B cell (primary cell): Measurements from ENCODE around the gene TBC1D22B. TPM values are rescaled to one million over a fixed set of nuclear protein-coding genes. Genes with fewer than 3 reads are reported as not detected.

ENCODE experiments used
- ATAC-seq: fragments of 200-7000 bp; cut with Tn5 transposase; one replicate; pipeline ENCODE4 v1.10.0; 2021; ENCODE audit warnings: low read depth, mild to moderate bottlenecking, moderate number of reproducible peaks, moderate library complexity
- CTCF ChIA-PET: fragments of 350-600 bp; sonication (Branson Sonifier 250); formaldehyde crosslinking; loops from one replicate; lab custom pipeline; 2021; ENCODE audit warnings: antibody characterized with exemption, inconsistent platforms; lab: Charles Lee
- POLR2A ChIA-PET: fragments of 350-600 bp; sonication (Branson Sonifier 250); formaldehyde crosslinking; loops from one replicate; lab custom pipeline; 2021; ENCODE audit warnings: antibody characterized with exemption; lab: Charles Lee
- DNase-seq: peaks from one replicate; pipeline ENCODE4 v3.0.0; 2013
- H2AFZ ChIP-seq: 2 replicates; pipeline ENCODE4 v1.6.1; 2012; ENCODE audit warnings: mild to moderate bottlenecking, low read depth, low read length; ENCODE audit not compliant: insufficient read depth, poor library complexity, severe bottlenecking
- H3K27ac ChIP-seq, 2 donors: 1 replicate in 1 of 2; 2 replicates in 1 of 2; pipeline ENCODE4 v1.5.1; 2012 to 2013; ENCODE audit warnings: low read length in 2 of 2, mild to moderate bottlenecking in 2 of 2, moderate library complexity in 1 of 2
- H3K27me3 ChIP-seq, 4 experiments: fragments of 200-600 bp in 1 of 4; sonication (generic) in 1 of 4; replicated peaks in 1 of 4; 1 replicate in 2 of 4; 2 replicates in 2 of 4; pipeline versions ENCODE4 v1.6.1 to v1.7.0; 2013 to 2016; ENCODE audit warnings: low read length in 3 of 4, mild to moderate bottlenecking in 2 of 4, mixed read lengths in 1 of 4, moderate library complexity in 1 of 4; ENCODE audit not compliant: insufficient read depth in 4 of 4, control insufficient read depth in 3 of 4; ENCODE audit errors: control extremely low read depth in 1 of 4
- H3K36me3 ChIP-seq, 2 experiments: replicated peaks in 1 of 2; 1 replicate in 1 of 2; 2 replicates in 1 of 2; pipeline versions ENCODE4 v1.6.1 to v1.7.1; 2013; ENCODE audit warnings: low read length in 1 of 2; ENCODE audit not compliant: insufficient read depth in 2 of 2, control insufficient read depth in 1 of 2; ENCODE audit errors: control extremely low read depth in 1 of 2, extremely low read depth in 1 of 2
- H3K4me1 ChIP-seq, 2 donors: fragments of 200-600 bp in 1 of 2; sonication (generic) in 1 of 2; 1 replicate in 1 of 2; 2 replicates in 1 of 2; pipeline versions ENCODE4 v1.5.1 to v1.6.1; 2013 to 2017; ENCODE audit warnings: low read length in 2 of 2; ENCODE audit not compliant: control insufficient read depth in 2 of 2, insufficient read depth in 2 of 2
- H3K4me2 ChIP-seq: replicated peaks from 2 replicates; pipeline ENCODE3; 2012; ENCODE audit warnings: mild to moderate bottlenecking, low read depth, low read length; ENCODE audit not compliant: poor library complexity, severe bottlenecking
- H3K4me3 ChIP-seq, 5 experiments: fragments of 200-600 bp in 1 of 5; sonication (generic) in 1 of 5; 1 replicate in 3 of 5; 2 replicates in 2 of 5; pipeline versions ENCODE4 v1.5.1 to v1.7.0; 2011 to 2016; ENCODE audit warnings: low read length in 4 of 5, mild to moderate bottlenecking in 4 of 5, low read depth in 2 of 5, control low read depth in 1 of 5, moderate library complexity in 1 of 5; ENCODE audit not compliant: insufficient read depth in 1 of 5; ENCODE audit errors: control extremely low read depth in 1 of 5, extremely low read depth in 1 of 5
- H3K79me2 ChIP-seq: fragments of 200-600 bp; sonication (generic); one replicate; pipeline ENCODE4 v1.6.0; 2016; ENCODE audit warnings: low read length; ENCODE audit not compliant: control insufficient read depth, insufficient read depth
- H3K9ac ChIP-seq: fragments of 200-600 bp; sonication (generic); 2 replicates; pipeline ENCODE4 v1.6.1; 2017; ENCODE audit warnings: mild to moderate bottlenecking, low read length, moderate library complexity
- H3K9me3 ChIP-seq, 3 donors: one replicate each; pipeline versions ENCODE4 v1.6.1 to v1.7.1; 2013; ENCODE audit warnings: low read length in 2 of 3; ENCODE audit not compliant: control insufficient read depth in 2 of 3, insufficient read depth in 1 of 3; ENCODE audit errors: control extremely low read depth in 1 of 3
- H4K20me1 ChIP-seq: 2 replicates; pipeline ENCODE4 v1.6.0; 2012; ENCODE audit warnings: mild to moderate bottlenecking, low read length; ENCODE audit not compliant: insufficient read depth, control insufficient read depth, poor library complexity, severe bottlenecking
- H3K27ac Mint-ChIP-seq: one replicate; pipeline ENCODE4 v1.8.0; 2021; ENCODE audit warnings: mixed read lengths
- H3K27me3 Mint-ChIP-seq: one replicate; pipeline ENCODE4 v1.8.0; 2021; ENCODE audit warnings: mixed read lengths
- H3K4me1 Mint-ChIP-seq: one replicate; pipeline ENCODE4 v1.8.0; 2021; ENCODE audit warnings: mixed read lengths
- H3K4me3 Mint-ChIP-seq: one replicate; pipeline ENCODE4 v1.8.0; 2021; ENCODE audit warnings: mixed read lengths
- H3K9me3 Mint-ChIP-seq: one replicate; pipeline ENCODE4 v1.8.0; 2022; ENCODE audit warnings: mixed read lengths; ENCODE audit not compliant: insufficient read depth
- EZH2 ChIP-seq: IDR thresholded peaks from 2 replicates; pipeline ENCODE4 v1.6.1; 2012; ENCODE audit warnings: borderline replicate concordance, low read depth, mild to moderate bottlenecking, moderate library complexity, low read length; ENCODE audit not compliant: insufficient read depth, poor library complexity, severe bottlenecking
- WGBS: methylation state at CpG from one replicate; pipeline ENCODE4 v1.1.5; 2013; ENCODE audit warnings: missing lambda C conversion rate; ENCODE audit not compliant: insufficient coverage; 5-methylcytosine and 5-hydroxymethylcytosine counted together
- intact Hi-C: fragments of 100-400 bp; cut with micrococcal nuclease; formaldehyde crosslinking; loops from one replicate; pipeline ENCODE4 v1.10.0; 2022
- polyA minus RNA-seq: library from RNA; depleted of rRNA, polyadenylated mRNA; stranded (reverse); fragments of >200 nt; gene quantifications from 2 replicates; pipeline ENCODE4 v1.2.3, GENCODE V29; 2012
- polyA plus RNA-seq: library from polyadenylated mRNA; depleted of rRNA; stranded (reverse); fragments of >200 nt; gene quantifications from 2 replicates; pipeline ENCODE4 v1.2.3, GENCODE V29; 2012
- total RNA-seq, 2 donors: library from RNA; stranded (reverse); fragments of 120-200 nt in 1 of 2; gene quantifications; 1 replicate in 1 of 2; 2 replicates in 1 of 2; pipeline versions ENCODE4 v1.2.3 to v1.2.4, GENCODE V29; 2013 to 2022
- TF ChIP-seq, protein P1 (sequence below): fragments of 200-600 bp; IDR thresholded peaks from one replicate; pipeline ENCODE4 v1.8.0; 2022; ENCODE audit warnings: antibody characterized with exemption, mild to moderate bottlenecking

The TBC1D22B gene
- 11.2 and 12.5 TPM in 2 replicates for total RNA-seq
- 6.5 TPM for total RNA-seq (2013)
- 5.1 and 5.3 TPM in 2 replicates for polyA plus RNA-seq
- 5.4 and 8.8 TPM in 2 replicates for polyA minus RNA-seq

- peak within 1 kb of the TSS; percentile 81 to 97 for H3K27ac ChIP-seq
- Mint-ChIP-seq H3K27me3 (no peaks in the 10 kb centered on the region), H3K4me1 (peaks cover 38% of the 10 kb centered on the region), H3K27ac (peak within 1 kb of the TSS; percentile 94), H3K4me3 (peak within 1 kb of the TSS; percentile 94), H3K9me3 (no peaks in the 10 kb centered on the region)
- no peaks in the 10 kb centered on the region for H3K27me3 ChIP-seq
- ChIA-PET CTCF (interaction anchor here (0.9 kb wide), 1 partner anchor 19 kb away, joined by 3 read pairs; no protein-coding TSS in a partner anchor), POLR2A (interaction anchor here (0.6 kb wide), 1 partner anchor 1998 kb away, joined by 3 read pairs; the partner anchor contains the start of gene ZNF76)
- DNase-seq (peak; percentile 95), ATAC-seq (peak; percentile 100)
- WGBS = under 1% methylated on average over 40 of the region's 45 CpGs
- H3K4me1 ChIP-seq = peaks cover 20 to 21% of the 10 kb centered on the region in 2 donors
- H2AFZ ChIP-seq = peak within 1 kb of the TSS; percentile 98
- H3K79me2 ChIP-seq = peaks cover 75% of the 10 kb centered on the region
- intact Hi-C loops = loop anchor here (2.0 kb wide), 1 partner anchor 35 kb away; no protein-coding TSS in a partner anchor
- H3K9me3 ChIP-seq = no peaks in the 10 kb centered on the region
- H4K20me1 ChIP-seq = no peaks in the 10 kb centered on the region
- H3K4me3 ChIP-seq = peak within 1 kb of the TSS; percentile 77 to 97 (median 83)
- TF ChIP-seq, protein P1, sequence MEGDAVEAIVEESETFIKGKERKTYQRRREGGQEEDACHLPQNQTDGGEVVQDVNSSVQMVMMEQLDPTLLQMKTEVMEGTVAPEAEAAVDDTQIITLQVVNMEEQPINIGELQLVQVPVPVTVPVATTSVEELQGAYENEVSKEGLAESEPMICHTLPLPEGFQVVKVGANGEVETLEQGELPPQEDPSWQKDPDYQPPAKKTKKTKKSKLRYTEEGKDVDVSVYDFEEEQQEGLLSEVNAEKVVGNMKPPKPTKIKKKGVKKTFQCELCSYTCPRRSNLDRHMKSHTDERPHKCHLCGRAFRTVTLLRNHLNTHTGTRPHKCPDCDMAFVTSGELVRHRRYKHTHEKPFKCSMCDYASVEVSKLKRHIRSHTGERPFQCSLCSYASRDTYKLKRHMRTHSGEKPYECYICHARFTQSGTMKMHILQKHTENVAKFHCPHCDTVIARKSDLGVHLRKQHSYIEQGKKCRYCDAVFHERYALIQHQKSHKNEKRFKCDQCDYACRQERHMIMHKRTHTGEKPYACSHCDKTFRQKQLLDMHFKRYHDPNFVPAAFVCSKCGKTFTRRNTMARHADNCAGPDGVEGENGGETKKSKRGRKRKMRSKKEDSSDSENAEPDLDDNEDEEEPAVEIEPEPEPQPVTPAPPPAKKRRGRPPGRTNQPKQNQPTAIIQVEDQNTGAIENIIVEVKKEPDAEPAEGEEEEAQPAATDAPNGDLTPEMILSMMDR = no peak
- TF ChIP-seq EZH2 = no peak
- H3K36me3 ChIP-seq = no peaks in the 10 kb centered on the region
- H3K4me2 ChIP-seq = peak within 1 kb of the TSS; percentile 95
- peak within 1 kb of the TSS; percentile 100 for H3K9ac ChIP-seq
Measured at GRCh38 chr6:37257634-37258404, at the start of gene TBC1D22B, which contains the start of gene TMEM217. Gene TBC1D22B, plus strand, starts transcription at chr6:37257772. Its CDS starts 146 bp downstream, at chr6:37257918. Gene TMEM217, minus strand, starts transcription at chr6:37258144. Its CDS starts 39,114 bp downstream, at chr6:37219030.
